Erythroblast (primary cell): ENCODE results near the gene ERICH3.

Source experiments
- GATA1 ChIP-seq: IDR thresholded peaks from 2 replicates; pipeline ENCODE4 v1.6.1; 2011; ENCODE audit warnings: low read depth, mild to moderate bottlenecking, control low read depth, low read length, moderate library complexity
- POLR2A ChIP-seq: IDR thresholded peaks from 2 replicates; pipeline ENCODE4 v1.6.1; 2011; ENCODE audit warnings: mild to moderate bottlenecking, low read length

GRCh38 chr1:74674278-74675048 is 871 bp upstream of the ERICH3 start:
- TF ChIP-seq POLR2A: no peak
- TF ChIP-seq GATA1: no peak
